HEK293T (cell line): ENCODE measurements around the gene SERPINE2.

Experiments
- CTBP1 ChIP-seq: fragments of 450-650 bp; IDR thresholded peaks from 2 replicates; pipeline ENCODE4 v1.6.1; 2016; ENCODE audit warnings: borderline replicate concordance
- HDGF ChIP-seq: fragments of 450-650 bp; IDR thresholded peaks from 2 replicates; pipeline ENCODE4 v1.6.1; 2017; ENCODE audit warnings: antibody characterized with exemption, borderline replicate concordance

- no peak for TF ChIP-seq HDGF
- no peak for TF ChIP-seq CTBP1
Measured at GRCh38 chr2:223970343-223971128, 68.5 kb downstream of the SERPINE2 start.
